Right atrium auricular region (tissue), 2 donors: ENCODE measurements around the gene ARFIP1. TPM values are rescaled to one million over a fixed set of nuclear protein-coding genes. Genes with fewer than 3 reads are reported as not detected.

Experiments used
- DNase-seq: peaks from one replicate; pipeline ENCODE4 v3.0.0-alpha.2; 2019; ENCODE audit warnings: low spot score
- H3K27ac ChIP-seq, 2 donors: fragments of 200-600 bp; sonication (generic); 1 replicate in 1 of 2; 2 replicates in 1 of 2; pipeline ENCODE4 v1.5.1; 2016 to 2019
- H3K27me3 ChIP-seq, 2 donors: fragments of 200-600 bp; sonication (generic); one replicate each; pipeline versions ENCODE4 v1.5.1 to v1.6.0; 2017 to 2019
- H3K36me3 ChIP-seq: fragments of 200-600 bp; sonication (generic); one replicate; pipeline ENCODE4 v1.5.1; 2016
- H3K4me1 ChIP-seq, 2 donors: fragments of 200-600 bp; sonication (generic); one replicate each; pipeline versions ENCODE4 v1.5.1 to v1.6.0; 2017 to 2019
- H3K4me3 ChIP-seq, 2 donors: fragments of 200-600 bp; sonication (generic); 1 replicate in 1 of 2; 2 replicates in 1 of 2; pipeline ENCODE4 v1.5.1; 2017 to 2019; ENCODE audit warnings: mild to moderate bottlenecking in 1 of 2, moderate library complexity in 1 of 2
- H3K9me3 ChIP-seq, 2 donors: fragments of 200-600 bp; sonication (generic); one replicate each; pipeline ENCODE4 v1.5.1; 2019
- CTCF ChIP-seq, 2 donors: fragments of 200-600 bp; sonication (generic); IDR thresholded peaks; one replicate each; pipeline ENCODE4 v1.5.1; 2019; ENCODE audit warnings: antibody characterized with exemption in 2 of 2
- total RNA-seq, 2 donors: library from RNA; depleted of rRNA; stranded (reverse); fragments of >200 nt; gene quantifications; one replicate each; pipeline ENCODE4 v1.1.0, GENCODE V29; 2016

The ARFIP1 gene
- total RNA-seq, 2 donors from 2014 or later: 10.9 to 12.4 TPM

GRCh38 chr4:152795891-152796290, 16.1 kb downstream of the ARFIP1 start:
- TF ChIP-seq CTCF (IDR thresholded peaks at IDR 0.05): no peak
- no peak overlapping the region for H3K4me3 ChIP-seq
- DNase-seq: no peak
- no peaks in the 10 kb centered on the region for H3K36me3 ChIP-seq
- H3K4me1 ChIP-seq: no peaks in the 10 kb centered on the region
- no peaks in the 10 kb centered on the region for H3K9me3 ChIP-seq
- H3K27ac ChIP-seq: no peak overlapping the region
- no peaks in the 10 kb centered on the region for H3K27me3 ChIP-seq

GRCh38 chr4:152803541-152803940, 23.8 kb downstream of the ARFIP1 start:
- H3K9me3 ChIP-seq: no peaks in the 10 kb centered on the region
- H3K36me3 ChIP-seq: no peaks in the 10 kb centered on the region
- TF ChIP-seq CTCF (IDR thresholded peaks at IDR 0.05): no peak
- H3K27me3 ChIP-seq: no peaks in the 10 kb centered on the region
- DNase-seq: no peak
- H3K27ac ChIP-seq: no peak overlapping the region
- peaks cover 0 to 6% of the 10 kb centered on the region in 2 donors for H3K4me1 ChIP-seq
- H3K4me3 ChIP-seq: no peak overlapping the region

- H3K4me3 ChIP-seq: no peak overlapping the region
- no peaks in the 10 kb centered on the region for H3K27me3 ChIP-seq
- DNase-seq: no peak
- H3K27ac ChIP-seq: no peak overlapping the region
- no peaks in the 10 kb centered on the region for H3K9me3 ChIP-seq
- H3K4me1 ChIP-seq: peaks cover 0 to 6% of the 10 kb centered on the region in 2 donors
- no peaks in the 10 kb centered on the region for H3K36me3 ChIP-seq
- no peak for TF ChIP-seq CTCF (IDR thresholded peaks at IDR 0.05)
Observed at GRCh38 chr4:152805071-152805650, 25.4 kb downstream of the ARFIP1 start.

GRCh38 chr4:152805818-152806217, 26.1 kb downstream of the ARFIP1 start:
- H3K4me3 ChIP-seq: no peak overlapping the region
- no peaks in the 10 kb centered on the region for H3K36me3 ChIP-seq
- TF ChIP-seq CTCF (IDR thresholded peaks at IDR 0.05): no peak
- DNase-seq: no peak
- no peaks in the 10 kb centered on the region for H3K27me3 ChIP-seq
- H3K4me1 ChIP-seq: peaks cover 0 to 6% of the 10 kb centered on the region in 2 donors
- H3K27ac ChIP-seq: no peak overlapping the region
- H3K9me3 ChIP-seq: no peaks in the 10 kb centered on the region

GRCh38 chr4:152806501-152807125, 26.9 kb downstream of the ARFIP1 start:
- Histone ChIP-seq H3K4me3 (no peak overlapping the region), H3K4me1 (peaks cover 0 to 6% of the 10 kb centered on the region in 2 donors), H3K27me3 (no peaks in the 10 kb centered on the region), H3K9me3 (no peaks in the 10 kb centered on the region), H3K36me3 (no peaks in the 10 kb centered on the region), H3K27ac (no peak overlapping the region)
- TF ChIP-seq CTCF (IDR thresholded peaks at IDR 0.05): no peak
- no peak for DNase-seq
